ENCODE measurements around the gene UBA3.
A peak's percentile ranks its signal among the peaks of the same experiment; 100 is the strongest.

The UBA3 gene

GRCh38 chr3:69065318-69065964 is 14.7 kb downstream of the UBA3 start:
- DNase-seq (ENCODE audit: low spot score) = no peak

- no peak for DNase-seq (ENCODE audit: low spot score)
Measured at GRCh38 chr3:69063636-69064035, 16.5 kb downstream of the UBA3 start.

- DNase-seq (ENCODE audit: low spot score) = no peak
Measured at GRCh38 chr3:69059688-69060087, 20.5 kb downstream of the UBA3 start.

- no peak for DNase-seq (ENCODE audit: low spot score)
Measured at GRCh38 chr3:69058947-69059224, 21.3 kb downstream of the UBA3 start.

GRCh38 chr3:69058180-69058946 is 21.8 kb downstream of the UBA3 start:
- no peak for DNase-seq (ENCODE audit: low spot score)

GRCh38 chr3:69052472-69052898 is 27.7 kb downstream of the UBA3 start:
- no peak for DNase-seq (ENCODE audit: low spot score)

- peak; percentile 99 for DNase-seq (ENCODE audit: low spot score)
Measured at GRCh38 chr3:69051756-69052471, 28.3 kb downstream of the UBA3 start, which contains the start of gene TMF1. Gene TMF1 (minus strand): TSS chr3:69052333. CDS start chr3:69052086, 247 bp downstream.

GRCh38 chr3:69048990-69049389 is 31.2 kb downstream of the UBA3 start:
- no peak for DNase-seq (ENCODE audit: low spot score)

GRCh38 chr3:69044608-69045007 is 35.6 kb downstream of the UBA3 start:
- DNase-seq (ENCODE audit: low spot score) = no peak

- DNase-seq (ENCODE audit: low spot score) = peak; percentile 63
Measured at GRCh38 chr3:69033470-69033869, 46.7 kb downstream of the UBA3 start.

GRCh38 chr3:69032737-69033136 is 47.4 kb downstream of the UBA3 start:
- DNase-seq (ENCODE audit: low spot score) = no peak

GRCh38 chr3:69032142-69032541 is 48.0 kb downstream of the UBA3 start:
- DNase-seq (ENCODE audit: low spot score) = no peak

- DNase-seq (ENCODE audit: low spot score) = no peak
Measured at GRCh38 chr3:69031635-69032034, 48.5 kb downstream of the UBA3 start.

GRCh38 chr3:69020857-69021256 is 59.3 kb downstream of the UBA3 start:
- no peak for DNase-seq (ENCODE audit: low spot score)

- peak; percentile 48 for DNase-seq (ENCODE audit: low spot score)
Measured at GRCh38 chr3:69020424-69020823, 59.7 kb downstream of the UBA3 start.

GRCh38 chr3:69016901-69017300 is 63.3 kb downstream of the UBA3 start:
- no peak for DNase-seq (ENCODE audit: low spot score)

GRCh38 chr3:69016102-69016501 is 64.1 kb downstream of the UBA3 start:
- no peak for DNase-seq (ENCODE audit: low spot score)

GRCh38 chr3:69014022-69014580 is 66.1 kb downstream of the UBA3 start:
- peak; percentile 51 for DNase-seq (ENCODE audit: low spot score)

GRCh38 chr3:69013253-69014021 is 66.7 kb downstream of the UBA3 start, which contains the start of gene EOGT:
Gene EOGT (minus strand): TSS chr3:69013684. CDS start chr3:69009846, 3,838 bp downstream.
- peak; percentile 87 for DNase-seq (ENCODE audit: low spot score)

- peak; percentile 73 for DNase-seq (ENCODE audit: low spot score)
Measured at GRCh38 chr3:69012800-69013252, 67.3 kb downstream of the UBA3 start.

GRCh38 chr3:69012100-69012799 is 67.9 kb downstream of the UBA3 start:
- DNase-seq (ENCODE audit: low spot score) = peak; percentile 46

Data from RKO (cell line).